HCT116 (cell line): ENCODE measurements around the gene ARMC8. TPM values are rescaled to one million over a fixed set of nuclear protein-coding genes. Genes with fewer than 3 reads are reported as not detected.
A peak's percentile ranks its signal among the peaks of the same experiment; 100 is the strongest.

ENCODE experiments used
- ATAC-seq: fragments of 200-7000 bp; cut with Tn5 transposase; 2 replicates; pipeline ENCODE4 v1.9.1; 2020; ENCODE audit warnings: mild to moderate bottlenecking, moderate library complexity
- BruUV-seq: library from RNA; stranded (reverse); fragments of 400-500 nt; replicated peaks from 2 replicates; lab custom pipeline; 2021; lab: Mats Ljungman, UMichigan
- CTCF ChIA-PET: fragments of 300-600 bp; sonication (Branson Sonifier 250); formaldehyde crosslinking; loops from one replicate; lab custom pipeline; 2021; ENCODE audit warnings: antibody characterized with exemption; lab: Charles Lee
- POLR2A ChIA-PET: fragments of 300-600, 350-600 bp; sonication (Branson Sonifier 250); formaldehyde crosslinking; loops from one replicate; lab custom pipeline; 2021; ENCODE audit warnings: antibody characterized with exemption; lab: Charles Lee
- RAD21 ChIA-PET, 2 experiments: fragments of 300-600 bp; sonication (Branson Sonifier 250); formaldehyde crosslinking; loops; one replicate each; lab custom pipeline; 2023; ENCODE audit warnings: low total read pairs in 2 of 2; ENCODE audit not compliant: uncharacterized antibody in 2 of 2, unreplicated experiment in 2 of 2, low non-redundant PET in 1 of 2; lab: Charles Lee
- DNase-seq: peaks from one replicate; pipeline ENCODE4 v3.0.0-alpha.2; 2010; ENCODE audit warnings: low read depth, low spot score
- H2AFZ ChIP-seq: fragments of 200-600 bp; shearing (Covaris generic), sonication (generic); 2 replicates; pipeline ENCODE4 v1.6.1; 2017; ENCODE audit warnings: low read depth, mixed run types, mixed read lengths, antibody characterized with exemption, low read length; ENCODE audit not compliant: poor library complexity, severe bottlenecking
- H3K27ac ChIP-seq: 2 replicates; pipeline ENCODE4 v1.5.1; 2012; ENCODE audit warnings: low read depth, low read length
- H3K27me3 ChIP-seq: fragments of 200-600 bp; sonication (generic); 2 replicates; pipeline ENCODE4 v1.6.1; 2016; ENCODE audit warnings: mixed run types, low read length, mixed read lengths; ENCODE audit not compliant: insufficient read depth
- H3K36me3 ChIP-seq, 2 experiments: fragments of 200-500 bp in 1 of 2; fragments of 200-600 bp in 1 of 2; sonication (Bioruptor generic) in 1 of 2; sonication (generic) in 1 of 2; 2 replicates each; pipeline versions ENCODE4 v1.5.1 to v1.6.1; 2014 to 2016; ENCODE audit warnings: low read length in 2 of 2, inconsistent platforms in 1 of 2, mixed read lengths in 1 of 2, mixed run types in 1 of 2; ENCODE audit not compliant: insufficient read depth in 2 of 2, control insufficient read depth in 1 of 2
- H3K4me1 ChIP-seq, 2 experiments: fragments of 200-600 bp in 1 of 2; sonication (generic) in 1 of 2; 2 replicates each; pipeline versions ENCODE4 v1.5.1 to v1.6.1; 2012 to 2017; ENCODE audit warnings: low read length in 2 of 2, inconsistent platforms in 1 of 2, mild to moderate bottlenecking in 1 of 2, mixed read lengths in 1 of 2, mixed run types in 1 of 2, moderate library complexity in 1 of 2; ENCODE audit not compliant: insufficient read depth in 2 of 2, control insufficient read depth in 1 of 2
- H3K4me2 ChIP-seq: fragments of 200-600 bp; sonication (generic); 2 replicates; pipeline ENCODE4 v1.6.1; 2017; ENCODE audit warnings: mixed run types, low read length, mixed read lengths
- H3K4me3 ChIP-seq, 2 experiments: fragments of 200-600 bp in 1 of 2; sonication (generic) in 1 of 2; replicated peaks in 1 of 2; 2 replicates each; pipeline ENCODE4 v1.5.1; 2011 to 2016; ENCODE audit warnings: low read length in 2 of 2, control low read depth in 1 of 2, low read depth in 1 of 2, mild to moderate bottlenecking in 1 of 2, mixed read lengths in 1 of 2, mixed run types in 1 of 2
- H3K79me2 ChIP-seq: fragments of 200-600 bp; sonication (generic); 2 replicates; pipeline ENCODE4 v1.6.1; 2017; ENCODE audit warnings: mild to moderate bottlenecking, mixed run types, low read length, moderate library complexity, mixed read lengths; ENCODE audit not compliant: insufficient read depth
- H3K9ac ChIP-seq: fragments of 200-600 bp; sonication (generic); 2 replicates; pipeline ENCODE4 v1.6.1; 2016; ENCODE audit warnings: low read length, mixed read lengths
- H3K9me2 ChIP-seq: fragments of 200-600 bp; sonication (generic), shearing (Covaris generic); 2 replicates; pipeline ENCODE4 v1.6.1; 2017; ENCODE audit warnings: mixed run types, mild to moderate bottlenecking, moderate library complexity; ENCODE audit not compliant: insufficient read depth
- H3K9me3 ChIP-seq, 2 experiments: fragments of 200-500 bp in 1 of 2; fragments of 200-600 bp in 1 of 2; sonication (Bioruptor generic) in 1 of 2; sonication (generic) in 1 of 2; 2 replicates each; pipeline ENCODE4 v1.6.1; 2014 to 2017; ENCODE audit warnings: low read length in 2 of 2, mixed read lengths in 2 of 2, inconsistent platforms in 1 of 2, low read depth in 1 of 2, mild to moderate bottlenecking in 1 of 2, mixed run types in 1 of 2, moderate library complexity in 1 of 2; ENCODE audit not compliant: control insufficient read depth in 1 of 2, insufficient read depth in 1 of 2
- H4K20me1 ChIP-seq: fragments of 200-600 bp; sonication (generic), shearing (Covaris generic); 2 replicates; pipeline ENCODE4 v1.6.1; 2017; ENCODE audit warnings: mixed run types, mild to moderate bottlenecking, moderate library complexity; ENCODE audit not compliant: insufficient read depth
- CTCF ChIP-seq, 3 experiments: fragments of 200-600 bp in 1 of 3; sonication (generic) in 1 of 3; IDR thresholded peaks in 2 of 3; conservative IDR thresholded peaks in 1 of 3; 2 replicates each; pipeline ENCODE4 v1.5.1; 2012 to 2017; ENCODE audit warnings: low read depth in 2 of 3, low read length in 2 of 3, antibody characterized with exemption in 1 of 3, borderline replicate concordance in 1 of 3, control low read depth in 1 of 3, mild to moderate bottlenecking in 1 of 3, mixed read lengths in 1 of 3, mixed run types in 1 of 3, moderate library complexity in 1 of 3; ENCODE audit not compliant: insufficient read depth in 1 of 3
- EGR1 ChIP-seq: IDR thresholded peaks from 2 replicates; pipeline ENCODE4 v1.6.1; 2012; ENCODE audit warnings: low read depth
- ELF1 ChIP-seq: IDR thresholded peaks from 2 replicates; pipeline ENCODE4 v1.6.1; 2012; ENCODE audit warnings: low read depth, borderline replicate concordance
- EZH2 ChIP-seq: fragments of 200-600 bp; sonication (generic); IDR thresholded peaks from 2 replicates; pipeline ENCODE4 v1.6.1; 2017; ENCODE audit warnings: antibody characterized with exemption, mixed run types
- FOSL1 ChIP-seq: IDR thresholded peaks from 2 replicates; pipeline ENCODE4 v1.6.1; 2012; ENCODE audit warnings: low read depth
- MAX ChIP-seq: IDR thresholded peaks from 2 replicates; pipeline ENCODE4 v1.6.1; 2012
- RAD21 ChIP-seq: IDR thresholded peaks from 2 replicates; pipeline ENCODE4 v1.6.1; 2012; ENCODE audit warnings: low read depth, mild to moderate bottlenecking
- SP1 ChIP-seq: IDR thresholded peaks from 2 replicates; pipeline ENCODE4 v1.6.1; 2012; ENCODE audit warnings: low read depth
- TCF7L2 ChIP-seq: IDR thresholded peaks from 2 replicates; pipeline ENCODE4 v1.7.0; 2011; ENCODE audit warnings: borderline replicate concordance, inconsistent platforms; ENCODE audit not compliant: insufficient read depth, insufficient read length; ENCODE audit errors: extremely low read depth
- ZNF274 ChIP-seq: fragments of 200-500 bp; sonication (Bioruptor generic); IDR thresholded peaks from 2 replicates; pipeline ENCODE4 v1.6.1; 2014; ENCODE audit warnings: mild to moderate bottlenecking, low read depth, low read length, inconsistent platforms
- intact Hi-C: fragments of 100-400 bp; cut with micrococcal nuclease; formaldehyde crosslinking; loops from 2 replicates; pipeline ENCODE4 v1.10.0; 2022
- total RNA-seq: library from RNA; stranded (reverse); gene quantifications from one replicate; pipeline ENCODE4 v1.2.1, GENCODE V29; 2021; ENCODE audit not compliant: unreplicated experiment

The ARMC8 gene
- total RNA-seq, 1 experiment from 2014 or later = 36.2 TPM

- H3K4me2 ChIP-seq = peak overlapping the region; percentile 51
- DNase-seq = peak; percentile 39
- H3K4me3 ChIP-seq = no peak overlapping the region; a peak in 1 of 4 replicates
- no peaks in the 10 kb centered on the region for H3K9me2 ChIP-seq
- no peaks in the 10 kb centered on the region for H3K27me3 ChIP-seq
- peak overlapping the region; percentile 81 for H2AFZ ChIP-seq
- POLR2A ChIA-PET = no interaction called here
- TF ChIP-seq CTCF (IDR thresholded peaks at IDR 0.05 in 2 of 3, conservative IDR thresholded peaks at IDR 0.05 in 1 of 3; ENCODE audit: borderline replicate concordance in 1 of 3, insufficient read depth in 1 of 3, low read depth in 2 of 3, low read length in 2 of 3) (peak; percentile 54 to 83 (median 73)), EZH2 (no peak), RAD21 (peak; percentile 83), EGR1 (no peak)
- ATAC-seq = peak; percentile 27; the same call in 1 of the 2 replicates
- H4K20me1 ChIP-seq = no peaks in the 10 kb centered on the region
- RAD21 ChIA-PET = interaction anchor here in 1 of 2 experiments (1.2 kb wide), 1 partner anchor 17 kb away, joined by 3 read pairs; no protein-coding TSS in a partner anchor
- H3K79me2 ChIP-seq = no peaks in the 10 kb centered on the region
- no peak overlapping the region for H3K9ac ChIP-seq
- intact Hi-C loops = loop anchor here (1.0 to 5.0 kb wide), 4 partner anchors 66 to 590 kb away; no protein-coding TSS in a partner anchor
- H3K36me3 ChIP-seq = no peaks in the 10 kb centered on the region
- CTCF ChIA-PET = interaction anchor here (0.7 to 1.1 kb wide), 3 partner anchors 85 to 583 kb away, joined by 3 to 4 read pairs (median 3); no protein-coding TSS in a partner anchor
- no peaks in the 10 kb centered on the region for H3K9me3 ChIP-seq
- no TSS peak for BruUV-seq
- H3K27ac ChIP-seq = no peak overlapping the region
- peaks cover 4 to 39% of the 10 kb centered on the region in 2 experiments; a peak in 3 of 4 replicates for H3K4me1 ChIP-seq
These were observed 145.5 kb downstream of the ARMC8 start for GRCh38 chr3:138332472-138333073.

GRCh38 chr3:138334608-138335007 lies 147.5 kb downstream of the ARMC8 start:
- intact Hi-C loops = loop anchor here (5.0 kb wide), 1 partner anchor 588 kb away; no protein-coding TSS in a partner anchor
- H3K27ac ChIP-seq = no peak overlapping the region
- H4K20me1 ChIP-seq = no peaks in the 10 kb centered on the region
- peaks cover 3 to 25% of the 10 kb centered on the region in 2 experiments; a peak in 3 of 4 replicates for H3K4me1 ChIP-seq
- no peak overlapping the region for H3K4me3 ChIP-seq
- ChIA-PET CTCF (interaction anchor here (1.7 kb wide), 1 partner anchor 12 kb away, joined by 4 read pairs; no protein-coding TSS in a partner anchor), POLR2A (no interaction called here), RAD21 (no interaction called here)
- no peak overlapping the region for H2AFZ ChIP-seq
- ATAC-seq (no peak), DNase-seq (no peak)
- TF ChIP-seq ZNF274 (no peak), ELF1 (no peak), SP1 (no peak), CTCF (IDR thresholded peaks at IDR 0.05 in 2 of 3, conservative IDR thresholded peaks at IDR 0.05 in 1 of 3; ENCODE audit: borderline replicate concordance in 1 of 3, insufficient read depth in 1 of 3, low read depth in 2 of 3, low read length in 2 of 3) (no peak), FOSL1 (no peak), EZH2 (no peak), MAX (no peak), TCF7L2 (no peak)
- no peak overlapping the region for H3K4me2 ChIP-seq
- no peaks in the 10 kb centered on the region for H3K36me3 ChIP-seq
- no TSS peak for BruUV-seq
- H3K27me3 ChIP-seq = no peaks in the 10 kb centered on the region
- H3K9me2 ChIP-seq = no peaks in the 10 kb centered on the region
- H3K9ac ChIP-seq = no peak overlapping the region
- no peaks in the 10 kb centered on the region for H3K79me2 ChIP-seq
- no peaks in the 10 kb centered on the region for H3K9me3 ChIP-seq
